ENCODE results near the gene DUSP28.

DUSP28 gene

DNA sequence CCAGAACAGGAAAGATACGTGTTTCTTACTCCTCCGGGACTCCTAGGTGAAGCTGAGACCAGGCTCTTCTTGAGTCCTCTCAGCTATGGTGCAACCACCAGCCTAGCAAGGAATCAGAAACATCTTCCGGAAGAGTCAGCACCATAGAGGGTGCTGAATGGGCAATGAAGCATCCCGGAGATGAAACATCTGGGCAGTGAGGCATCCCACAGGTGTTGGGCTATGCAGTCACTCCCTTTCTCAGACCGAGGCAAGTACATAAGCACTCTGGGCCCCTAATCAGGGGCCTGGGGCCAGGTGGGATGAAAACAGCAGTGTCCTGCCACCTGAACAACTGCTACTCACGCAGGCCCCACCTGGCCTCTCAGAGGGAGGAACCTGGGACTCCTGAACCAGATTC is 24.9 kb downstream of the DUSP28 start:
- no peak for DNase-seq (ENCODE audit: low read depth in 2 of 3, low spot score in 2 of 3)

DNA sequence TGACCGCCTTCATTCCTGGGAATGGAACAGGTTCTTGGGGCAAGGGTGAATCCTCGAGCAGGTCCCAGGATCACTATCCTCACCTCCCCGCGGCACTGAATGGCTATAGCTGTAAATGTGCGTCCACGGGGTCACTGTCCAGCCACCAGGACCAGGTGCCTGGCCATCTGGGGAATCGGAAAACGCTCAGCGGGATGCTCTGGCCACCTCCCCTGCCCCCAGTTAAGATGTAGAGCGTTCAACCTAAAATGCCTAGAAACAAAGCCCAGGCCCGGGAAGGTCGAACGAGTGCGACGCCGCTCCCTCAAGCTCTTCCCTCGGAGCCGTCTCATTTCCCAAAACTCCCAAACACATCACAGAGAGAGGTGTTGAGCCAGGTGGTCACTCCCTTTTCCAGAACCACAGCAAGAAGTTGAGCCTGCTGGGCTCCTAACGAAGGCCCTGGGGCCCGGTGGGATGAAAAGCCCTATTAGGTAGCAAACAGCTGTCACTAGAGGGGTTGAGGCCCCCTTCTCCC is 25.6 kb downstream of the DUSP28 start:
- no peak for DNase-seq (ENCODE audit: low read depth in 2 of 3, low spot score in 2 of 3)

DNA sequence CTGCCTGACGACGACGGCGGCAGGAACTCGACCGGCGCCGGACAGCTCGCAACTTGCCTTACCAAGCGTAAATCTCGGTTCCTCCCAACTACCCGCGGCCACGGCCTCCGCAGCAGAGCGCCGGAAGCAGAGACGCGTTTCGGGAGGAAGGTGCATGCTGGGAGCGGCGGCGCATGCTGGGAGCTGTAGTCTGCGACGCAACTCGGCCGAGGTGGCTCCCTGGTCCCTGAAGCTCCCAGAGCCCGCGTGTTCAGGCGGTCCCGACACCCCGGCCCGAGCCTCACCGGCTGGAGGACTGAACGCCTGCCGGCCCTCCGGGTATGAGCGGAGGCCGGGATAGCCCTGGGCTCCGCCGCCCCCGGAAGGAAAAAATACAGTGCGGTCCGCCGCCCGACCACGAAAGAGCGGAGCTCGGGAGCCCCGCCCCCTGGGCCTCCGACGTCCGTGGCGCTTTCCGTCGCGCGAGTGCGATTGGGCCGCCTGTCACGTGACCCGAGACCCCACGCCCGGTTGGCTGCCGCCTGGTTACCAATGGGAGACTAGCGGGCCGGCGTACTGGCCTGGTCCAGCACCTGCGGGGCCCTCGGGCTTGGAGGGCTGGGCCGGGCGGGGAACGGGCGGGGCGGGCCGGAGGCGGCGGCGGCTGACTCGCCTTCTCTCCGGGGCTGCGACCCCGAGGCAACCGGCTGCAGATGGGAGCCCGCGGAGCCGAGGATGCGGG is 26.2 kb downstream of the DUSP28 start, which contains the start of gene CAPN10:
Gene CAPN10 (plus strand): TSS at position 537 of the 721 bp plus-strand sequence. CDS start 178 bp downstream, at position 715.
- DNase-seq (ENCODE audit: low read depth in 2 of 3, low spot score in 2 of 3) = peak; percentile 87 to 95 (median 94)

DNA sequence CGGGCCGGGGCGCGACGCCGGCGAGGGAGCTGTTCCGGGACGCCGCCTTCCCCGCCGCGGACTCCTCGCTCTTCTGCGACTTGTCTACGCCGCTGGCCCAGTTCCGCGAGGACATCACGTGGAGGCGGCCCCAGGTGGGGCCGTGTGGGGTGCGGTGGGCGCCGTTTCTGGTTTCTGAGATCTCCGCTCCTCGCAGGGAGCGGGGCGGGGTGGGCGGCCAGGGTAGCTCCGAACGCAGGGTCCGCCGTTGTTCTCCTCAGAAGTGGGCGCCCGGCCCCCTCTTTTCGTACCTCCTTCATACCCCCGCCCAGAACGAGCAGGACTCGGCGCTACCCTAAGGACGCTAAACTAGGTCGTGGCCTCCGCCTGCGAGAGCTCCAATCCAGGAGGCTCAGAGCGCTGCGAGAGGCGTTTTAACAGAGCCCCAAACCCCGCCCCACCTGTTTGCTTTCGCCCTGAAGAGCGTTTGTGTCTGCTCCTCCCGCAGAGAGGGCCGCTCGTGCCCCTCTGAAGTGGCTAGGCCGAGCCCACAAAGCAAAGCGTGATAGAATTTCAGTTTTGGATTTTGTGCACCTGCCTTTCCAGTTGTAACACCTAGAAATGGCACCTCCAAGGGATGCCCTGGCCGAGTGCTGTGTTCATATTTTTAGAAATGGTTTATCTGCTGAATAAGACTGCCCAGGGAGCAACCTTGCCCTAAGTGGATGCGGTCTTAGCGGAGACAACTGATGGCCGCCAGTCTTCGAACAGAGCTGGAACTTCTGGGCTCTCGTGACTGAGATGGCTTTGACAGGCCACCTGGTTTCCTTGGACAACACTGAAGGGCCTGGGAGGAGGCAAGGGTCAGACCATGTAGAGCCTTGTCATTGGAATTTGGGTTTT is 27.0 kb downstream of the DUSP28 start:
- peak in 2 of 3 experiments; percentile 23 to 31 for DNase-seq (ENCODE audit: low read depth in 2 of 3, low spot score in 2 of 3)

DNA sequence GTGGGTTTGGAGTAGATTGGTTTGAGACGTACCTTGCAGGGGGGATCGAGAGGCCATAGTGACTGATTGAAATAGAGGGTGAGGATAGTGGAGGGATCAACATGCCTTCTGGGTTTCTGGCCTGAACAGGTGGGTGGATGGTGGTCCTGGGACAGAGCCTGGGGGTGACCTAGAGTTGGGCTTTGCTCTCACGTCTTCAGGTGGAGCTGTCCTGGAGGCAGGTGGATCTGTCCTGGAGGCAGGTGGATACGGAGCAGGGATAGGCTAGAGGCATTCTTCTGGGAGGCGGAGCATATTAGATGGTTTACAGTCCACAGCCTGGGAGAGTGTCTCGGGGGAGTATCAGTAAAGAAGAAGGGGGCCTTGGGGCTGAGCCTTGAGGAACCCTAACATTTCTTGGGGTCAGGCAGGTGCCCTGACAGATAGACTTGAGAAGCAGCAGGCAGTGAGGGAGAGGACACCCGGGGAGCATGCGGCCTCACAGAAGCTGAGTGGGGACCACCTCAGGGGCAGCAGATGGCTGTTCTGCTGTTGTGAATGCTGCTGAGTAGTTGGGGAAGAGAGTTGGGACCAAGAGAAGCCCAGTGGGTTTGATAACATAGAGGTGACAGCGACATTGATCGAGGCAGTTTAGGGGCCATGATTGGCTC is 28.0 kb downstream of the DUSP28 start:
- DNase-seq (ENCODE audit: low read depth in 2 of 3, low spot score in 2 of 3) = no peak

DNA sequence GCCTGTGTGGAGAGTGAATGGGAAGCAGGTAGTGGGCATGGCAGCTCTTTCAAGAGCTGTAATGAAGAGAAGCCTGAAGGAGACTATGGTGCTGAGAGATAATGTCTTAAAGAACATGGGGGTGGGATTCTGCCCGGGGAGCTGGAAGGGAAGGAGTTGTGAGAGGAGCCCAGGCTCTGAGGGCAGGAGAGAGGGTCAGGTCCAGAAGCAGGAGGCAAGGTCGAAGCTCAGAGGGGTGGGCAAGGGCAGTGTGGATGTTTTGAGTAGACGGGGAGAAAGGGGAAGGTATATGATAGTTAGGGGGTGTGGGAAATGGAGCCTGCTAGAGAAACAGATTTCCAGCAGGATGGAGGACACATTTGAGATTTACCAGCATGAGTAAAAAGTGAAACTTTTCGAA is 28.5 kb downstream of the DUSP28 start:
- no peak for DNase-seq (ENCODE audit: low read depth in 2 of 3, low spot score in 2 of 3)

DNA sequence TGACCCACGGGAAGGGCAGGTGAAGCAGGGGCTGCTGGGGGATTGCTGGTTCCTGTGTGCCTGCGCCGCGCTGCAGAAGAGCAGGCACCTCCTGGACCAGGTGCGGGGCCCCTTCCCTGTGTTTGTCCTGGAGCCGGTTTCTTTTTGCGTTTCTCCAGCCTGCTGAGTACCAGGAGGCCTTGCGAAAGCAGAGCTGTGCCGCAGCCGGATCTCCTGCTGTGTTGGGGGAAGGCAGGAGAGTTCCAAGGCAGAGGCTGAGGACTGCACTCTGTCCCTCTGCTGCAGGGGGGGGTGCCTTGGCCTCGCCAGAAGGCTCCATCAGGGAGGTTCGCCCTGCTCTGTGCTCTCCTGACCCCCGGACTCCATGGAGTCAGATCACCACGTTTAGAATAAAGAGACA is 29.2 kb downstream of the DUSP28 start:
- no peak for DNase-seq (ENCODE audit: low read depth in 2 of 3, low spot score in 2 of 3)

DNA sequence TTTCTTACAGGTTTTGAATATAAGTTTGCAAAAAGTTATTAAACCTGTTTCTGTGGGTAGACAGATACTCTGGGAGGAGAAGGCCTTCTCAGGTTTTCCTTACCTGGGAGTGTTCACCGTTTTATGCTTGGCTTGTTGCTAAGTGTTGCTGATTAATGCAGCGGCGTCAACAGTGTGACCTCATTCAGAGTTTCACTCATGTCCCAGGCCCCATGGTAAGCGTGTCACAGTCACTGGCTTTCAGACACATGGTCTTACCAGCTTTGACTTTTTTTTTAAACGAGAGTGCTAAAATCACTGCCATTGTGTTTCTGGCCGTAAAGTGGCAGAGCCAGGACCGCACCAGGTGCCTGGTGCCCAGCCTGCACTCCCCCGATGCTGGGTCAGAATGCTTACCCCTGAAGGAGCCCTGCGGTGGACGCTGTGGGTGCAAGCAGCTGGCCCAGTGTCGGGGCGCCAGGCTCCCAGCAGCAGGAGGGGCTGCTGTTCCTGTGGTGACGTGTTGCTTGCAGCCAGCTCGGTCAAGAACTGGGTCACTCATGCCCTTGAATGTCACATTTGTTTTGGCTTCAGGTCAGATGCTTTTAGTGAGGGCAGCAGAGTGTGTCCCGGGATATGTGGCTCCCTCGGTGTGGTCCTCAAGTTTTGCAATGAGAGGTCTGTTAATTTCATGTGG is 29.8 kb downstream of the DUSP28 start:
- no peak for DNase-seq (ENCODE audit: low read depth in 2 of 3, low spot score in 2 of 3)

DNA sequence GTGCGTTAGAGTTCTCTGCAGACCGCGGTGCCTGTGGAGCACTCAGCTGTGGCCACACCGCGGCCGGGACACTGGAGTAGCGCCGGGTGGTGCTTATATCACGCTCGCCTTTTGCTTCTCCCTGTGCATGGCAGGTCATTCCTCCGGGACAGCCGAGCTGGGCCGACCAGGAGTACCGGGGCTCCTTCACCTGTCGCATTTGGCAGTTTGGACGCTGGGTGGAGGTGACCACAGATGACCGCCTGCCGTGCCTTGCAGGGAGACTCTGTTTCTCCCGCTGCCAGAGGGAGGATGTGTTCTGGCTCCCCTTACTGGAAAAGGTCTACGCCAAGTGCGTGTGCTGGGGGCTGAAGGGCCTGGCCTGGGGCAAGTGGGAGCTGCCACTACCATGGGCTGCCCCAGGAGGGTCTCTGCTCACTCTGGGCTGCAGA is 30.5 kb downstream of the DUSP28 start:
- no peak for DNase-seq (ENCODE audit: low read depth in 2 of 3, low spot score in 2 of 3)

DNA sequence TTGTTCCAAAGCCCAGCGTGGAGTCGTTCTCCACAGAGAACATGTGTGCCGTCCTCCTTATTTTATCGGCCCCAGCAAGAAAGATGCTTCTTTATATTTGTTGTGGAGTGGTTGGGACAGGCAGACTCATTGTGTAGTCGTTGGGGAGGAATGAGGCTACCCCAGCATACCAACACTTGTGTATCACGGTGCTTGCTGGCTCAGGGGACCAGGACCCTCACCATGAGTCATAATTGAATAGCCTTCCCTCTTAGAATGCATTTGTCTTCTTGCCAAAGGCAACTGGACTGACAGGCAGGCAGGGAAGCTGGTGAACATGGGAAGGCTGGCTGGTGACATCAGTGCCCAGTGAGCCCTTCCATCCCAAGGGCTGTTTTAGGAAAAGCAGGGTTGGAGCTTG is 31.1 kb downstream of the DUSP28 start:
- no peak for DNase-seq (ENCODE audit: low read depth in 2 of 3, low spot score in 2 of 3)

DNA sequence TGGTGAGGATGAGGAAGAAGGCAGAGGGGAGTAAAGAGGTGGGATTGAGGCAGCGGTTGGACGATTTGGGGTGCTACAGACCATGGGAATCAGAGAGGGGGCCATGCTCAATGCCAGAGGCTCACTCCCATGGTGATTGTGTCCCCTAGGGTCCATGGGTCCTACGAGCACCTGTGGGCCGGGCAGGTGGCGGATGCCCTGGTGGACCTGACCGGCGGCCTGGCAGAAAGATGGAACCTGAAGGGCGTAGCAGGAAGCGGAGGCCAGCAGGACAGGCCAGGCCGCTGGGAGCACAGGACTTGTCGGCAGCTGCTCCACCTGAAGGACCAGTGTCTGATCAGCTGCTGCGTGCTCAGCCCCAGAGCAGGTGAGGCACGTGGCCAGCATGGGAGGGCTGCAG is 31.6 kb downstream of the DUSP28 start:
- DNase-seq (ENCODE audit: low read depth in 2 of 3, low spot score in 2 of 3) = no peak

DNA sequence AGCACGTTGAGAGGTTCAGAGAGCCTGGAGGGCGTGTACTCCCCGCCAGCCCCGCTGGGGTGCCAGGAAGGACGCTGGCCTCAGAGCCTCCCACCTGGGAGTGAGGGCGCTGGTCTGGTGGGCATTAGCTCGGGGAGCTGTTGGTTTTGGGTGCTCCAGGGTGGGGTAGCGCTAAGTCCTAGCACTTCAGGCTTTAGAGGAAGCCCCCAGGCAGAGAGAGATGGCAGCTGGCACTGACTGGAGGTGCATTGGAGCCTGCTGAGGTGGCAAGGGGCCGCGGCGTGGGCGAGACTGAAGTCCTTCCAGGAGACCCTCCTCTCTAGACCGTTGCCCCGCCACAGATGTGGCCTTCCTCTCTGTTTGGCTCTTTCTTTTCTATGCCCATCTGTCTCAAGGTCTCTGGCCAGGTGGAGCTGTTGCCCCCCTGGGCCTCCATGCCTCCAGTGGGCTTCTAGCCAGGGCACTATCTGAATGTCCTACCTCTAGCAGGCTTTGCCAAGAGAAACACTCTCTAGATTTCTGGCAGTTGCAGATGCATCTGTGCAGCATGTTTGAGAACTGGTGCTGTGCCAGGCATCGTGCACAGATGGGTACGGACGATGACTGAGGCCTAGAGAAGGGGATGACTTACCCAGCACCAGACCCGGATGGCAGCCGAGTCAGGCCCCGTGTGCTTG is 33.0 kb downstream of the DUSP28 start:
- DNase-seq (ENCODE audit: low read depth in 2 of 3, low spot score in 2 of 3) = no peak

DNA sequence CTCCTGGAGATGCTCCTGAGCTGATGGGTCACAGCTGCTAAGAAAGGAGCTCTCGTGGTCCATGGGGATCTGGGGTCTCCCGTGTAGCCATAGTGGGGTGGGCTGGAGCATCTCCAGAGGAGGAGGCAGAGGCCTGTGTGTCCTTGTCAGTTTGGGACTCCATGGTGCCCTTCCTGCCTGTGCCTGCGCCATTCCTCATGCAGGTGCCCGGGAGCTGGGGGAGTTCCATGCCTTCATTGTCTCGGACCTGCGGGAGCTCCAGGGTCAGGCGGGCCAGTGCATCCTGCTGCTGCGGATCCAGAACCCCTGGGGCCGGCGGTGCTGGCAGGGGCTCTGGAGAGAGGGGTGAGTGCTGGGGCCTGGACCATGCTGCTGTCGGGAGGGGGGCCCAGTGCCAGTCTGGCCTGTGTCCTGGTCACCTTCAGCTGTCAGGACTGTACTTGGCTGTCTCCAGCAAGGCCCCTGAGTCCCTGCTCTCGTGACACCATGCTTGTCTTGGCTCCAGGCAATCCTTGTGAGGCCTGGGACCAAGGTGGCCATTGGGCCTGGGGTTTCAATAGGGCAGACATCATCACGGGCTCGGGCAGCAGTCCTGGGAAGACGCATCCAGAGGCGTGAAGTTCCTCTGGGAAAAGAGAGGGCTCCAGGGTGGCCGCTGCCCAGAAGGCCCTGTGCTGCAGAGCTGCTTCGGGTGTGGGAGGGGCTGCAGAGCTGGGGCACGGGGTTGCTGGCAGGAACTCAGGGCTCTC is 33.7 kb downstream of the DUSP28 start:
- no peak for DNase-seq (ENCODE audit: low read depth in 2 of 3, low spot score in 2 of 3)

DNA sequence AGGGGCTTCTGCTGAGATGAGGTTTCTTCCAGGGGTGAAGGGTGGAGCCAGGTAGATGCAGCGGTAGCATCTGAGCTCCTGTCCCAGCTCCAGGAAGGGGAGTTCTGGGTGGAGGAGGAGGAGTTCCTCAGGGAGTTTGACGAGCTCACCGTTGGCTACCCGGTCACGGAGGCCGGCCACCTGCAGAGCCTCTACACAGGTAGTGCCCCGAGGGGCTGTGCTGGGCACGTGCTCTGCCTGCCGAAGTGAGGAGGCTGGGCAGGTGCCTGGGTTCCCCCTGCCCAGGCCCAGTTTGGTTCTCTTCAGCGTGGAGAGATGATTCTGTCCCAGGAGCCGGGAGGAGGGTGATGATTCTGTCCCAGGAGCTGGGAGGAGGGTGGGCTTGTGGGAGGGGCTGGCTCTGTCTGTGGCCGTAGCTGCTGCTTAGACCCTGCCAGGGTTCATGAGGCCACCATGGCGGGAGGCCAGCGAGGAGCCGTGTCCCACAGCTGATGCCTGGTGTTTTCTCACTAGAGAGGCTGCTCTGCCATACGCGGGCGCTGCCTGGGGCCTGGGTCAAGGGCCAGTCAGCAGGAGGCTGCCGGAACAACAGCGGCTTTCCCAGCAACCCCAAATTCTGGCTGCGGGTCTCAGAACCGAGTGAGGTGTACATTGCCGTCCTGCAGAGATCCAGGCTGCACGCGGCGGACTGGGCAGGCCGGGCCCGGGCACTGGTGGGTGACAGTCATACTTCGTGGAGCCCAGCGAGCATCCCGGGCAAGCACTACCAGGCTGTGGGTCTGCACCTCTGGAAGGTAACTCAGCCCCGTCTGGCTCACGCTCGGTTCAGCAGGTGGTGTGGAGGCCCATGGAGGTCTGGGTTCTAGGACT is 34.6 kb downstream of the DUSP28 start:
- no peak for DNase-seq (ENCODE audit: low read depth in 2 of 3, low spot score in 2 of 3)

DNA sequence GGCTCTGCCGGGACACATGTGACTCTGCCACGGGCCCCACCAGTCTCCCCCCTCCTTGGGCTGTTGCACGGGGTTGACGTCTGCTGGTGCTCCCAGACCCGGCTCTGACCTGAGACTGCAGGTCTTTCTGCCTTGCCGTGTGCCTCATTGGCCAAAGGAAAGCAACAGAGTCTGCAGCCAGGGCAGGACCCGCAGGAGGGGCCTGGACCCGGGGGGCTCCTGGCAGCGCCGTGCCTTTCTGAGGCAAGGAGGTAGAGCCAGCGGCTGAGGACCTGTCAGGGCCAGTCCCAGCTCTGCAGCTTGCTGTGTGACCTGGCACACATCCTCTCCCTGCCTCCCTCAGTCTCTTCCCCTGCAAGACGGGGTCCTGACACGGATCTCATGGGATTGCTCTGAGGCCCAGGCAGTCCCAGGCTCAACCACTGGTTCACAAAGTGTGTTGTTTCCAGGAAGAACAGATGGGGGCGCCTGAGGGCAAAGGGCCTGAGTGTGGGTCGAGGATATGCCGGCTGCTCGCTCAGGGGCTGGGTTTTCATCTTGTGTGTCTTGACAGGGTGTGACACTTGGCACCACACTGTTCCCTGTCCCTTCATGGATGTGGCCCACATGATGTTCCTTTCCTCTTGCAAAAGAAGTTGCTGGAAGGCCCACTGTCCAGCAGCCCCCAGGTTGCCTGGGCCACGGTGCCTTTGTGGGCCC is 35.4 kb downstream of the DUSP28 start:
- DNase-seq (ENCODE audit: low read depth in 2 of 3, low spot score in 2 of 3) = peak in 1 of 3 experiments; percentile 26

DNA sequence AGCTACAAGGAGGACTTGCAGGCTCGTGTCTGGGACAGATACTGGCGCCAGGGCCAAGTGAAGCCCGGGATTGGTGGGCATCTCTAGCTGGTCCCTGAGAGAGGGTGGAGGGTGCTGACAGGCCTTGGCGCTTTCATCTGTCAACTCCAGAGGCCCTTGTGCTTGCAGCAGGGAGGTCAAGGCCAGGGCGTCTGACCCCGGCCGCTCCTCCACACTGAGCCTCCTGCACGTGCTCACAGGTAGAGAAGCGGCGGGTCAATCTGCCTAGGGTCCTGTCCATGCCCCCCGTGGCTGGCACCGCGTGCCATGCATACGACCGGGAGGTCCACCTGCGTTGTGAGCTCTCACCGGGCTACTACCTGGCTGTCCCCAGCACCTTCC is 35.9 kb downstream of the DUSP28 start:
- no peak for DNase-seq (ENCODE audit: low read depth in 2 of 3, low spot score in 2 of 3)

DNA sequence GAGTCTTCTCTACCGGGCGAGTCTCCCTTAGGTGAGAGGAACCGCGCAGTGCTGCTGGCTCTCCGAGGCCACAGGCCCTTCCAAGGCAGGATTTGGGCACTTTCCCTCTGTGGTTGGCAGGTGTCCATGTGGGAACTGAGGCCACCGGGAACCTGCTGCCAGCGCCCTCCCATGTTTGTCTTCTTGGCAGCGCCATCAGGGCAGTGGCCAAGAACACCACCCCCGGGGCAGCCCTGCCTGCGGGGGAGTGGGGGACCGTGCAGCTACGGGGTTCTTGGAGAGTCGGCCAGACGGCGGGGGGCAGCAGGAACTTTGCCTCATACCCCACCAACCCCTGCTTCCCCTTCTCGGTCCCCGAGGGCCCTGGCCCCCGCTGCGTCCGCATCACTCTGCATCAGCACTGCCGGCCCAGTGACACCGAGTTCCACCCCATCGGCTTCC is 36.4 kb downstream of the DUSP28 start:
- no peak for DNase-seq (ENCODE audit: low read depth in 2 of 3, low spot score in 2 of 3)

DNA sequence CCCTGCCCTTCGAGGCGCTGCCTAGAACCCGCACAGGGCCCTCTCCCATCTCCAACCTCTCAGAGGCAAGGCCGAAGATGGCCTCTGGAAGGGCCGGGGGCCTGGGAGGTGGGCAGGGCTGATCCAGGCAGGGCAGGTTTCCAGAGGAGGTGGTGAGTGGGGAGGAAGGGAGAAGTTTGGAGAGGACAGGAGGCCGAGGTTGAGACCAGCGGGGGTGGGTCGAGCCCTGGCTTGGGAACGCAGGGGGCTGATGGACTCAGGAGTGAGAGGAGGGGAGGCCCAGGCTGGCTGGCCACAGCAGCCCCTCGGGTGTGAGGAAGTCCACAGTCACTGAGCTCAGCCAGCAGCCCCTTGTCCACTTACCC is 36.9 kb downstream of the DUSP28 start:
- DNase-seq (ENCODE audit: low read depth in 2 of 3, low spot score in 2 of 3) = no peak

Measured in activated CD8-positive, alpha-beta memory T cell treated with anti-CD3 and anti-CD28 coated beads for 48 hours (primary cell).